RWPE2 (cell line): Measurements from ENCODE around the gene HEXD.
A peak's percentile ranks its signal among the peaks of the same experiment; 100 is the strongest.

Experiments used
- ATAC-seq: fragments of 200-7000 bp; cut with Tn5 transposase; 3 replicates; pipeline ENCODE4 v1.9.1; 2021; ENCODE audit warnings: low read depth
- DNase-seq: peaks from one replicate; pipeline ENCODE4 v3.0.0-alpha.2; 2020; ENCODE audit warnings: low spot score
- H3K27ac ChIP-seq: fragments of 450-650 bp; 2 replicates; pipeline ENCODE4 v1.5.1; 2017; ENCODE audit warnings: mild to moderate bottlenecking; ENCODE audit not compliant: poor library complexity, severe bottlenecking
- H3K27me3 ChIP-seq: fragments of 250-450 bp; sonication (Bioruptor Pico); 2 replicates; pipeline ENCODE4 v1.5.1; 2021; ENCODE audit warnings: mild to moderate bottlenecking, moderate library complexity; ENCODE audit not compliant: insufficient read depth, poor library complexity, severe bottlenecking
- H3K36me3 ChIP-seq: fragments of 250-450 bp; sonication (Bioruptor Pico); 2 replicates; pipeline ENCODE4 v1.5.1; 2020; ENCODE audit warnings: low read depth, mild to moderate bottlenecking, moderate library complexity
- H3K4me1 ChIP-seq: fragments of 250-450 bp; sonication (Bioruptor Pico); 2 replicates; pipeline ENCODE4 v1.5.1; 2021; ENCODE audit warnings: mild to moderate bottlenecking, moderate library complexity; ENCODE audit not compliant: insufficient read depth, poor library complexity, severe bottlenecking
- H3K4me3 ChIP-seq: fragments of 250-450 bp; sonication (Bioruptor Pico); 2 replicates; pipeline ENCODE4 v1.5.1; 2021; ENCODE audit warnings: mild to moderate bottlenecking, moderate library complexity; ENCODE audit not compliant: severe bottlenecking
- H3K9me3 ChIP-seq: fragments of 250-450 bp; sonication (Bioruptor Pico); 2 replicates; pipeline ENCODE4 v1.5.1; 2021; ENCODE audit warnings: mild to moderate bottlenecking, moderate library complexity; ENCODE audit not compliant: severe bottlenecking
- TF ChIP-seq, protein P1 (sequence below): fragments of 450-650 bp; IDR thresholded peaks from one replicate; pipeline ENCODE4 v1.5.1; 2017; ENCODE audit warnings: mild to moderate bottlenecking, moderate library complexity; ENCODE audit not compliant: poor library complexity, severe bottlenecking

The HEXD gene

DNA sequence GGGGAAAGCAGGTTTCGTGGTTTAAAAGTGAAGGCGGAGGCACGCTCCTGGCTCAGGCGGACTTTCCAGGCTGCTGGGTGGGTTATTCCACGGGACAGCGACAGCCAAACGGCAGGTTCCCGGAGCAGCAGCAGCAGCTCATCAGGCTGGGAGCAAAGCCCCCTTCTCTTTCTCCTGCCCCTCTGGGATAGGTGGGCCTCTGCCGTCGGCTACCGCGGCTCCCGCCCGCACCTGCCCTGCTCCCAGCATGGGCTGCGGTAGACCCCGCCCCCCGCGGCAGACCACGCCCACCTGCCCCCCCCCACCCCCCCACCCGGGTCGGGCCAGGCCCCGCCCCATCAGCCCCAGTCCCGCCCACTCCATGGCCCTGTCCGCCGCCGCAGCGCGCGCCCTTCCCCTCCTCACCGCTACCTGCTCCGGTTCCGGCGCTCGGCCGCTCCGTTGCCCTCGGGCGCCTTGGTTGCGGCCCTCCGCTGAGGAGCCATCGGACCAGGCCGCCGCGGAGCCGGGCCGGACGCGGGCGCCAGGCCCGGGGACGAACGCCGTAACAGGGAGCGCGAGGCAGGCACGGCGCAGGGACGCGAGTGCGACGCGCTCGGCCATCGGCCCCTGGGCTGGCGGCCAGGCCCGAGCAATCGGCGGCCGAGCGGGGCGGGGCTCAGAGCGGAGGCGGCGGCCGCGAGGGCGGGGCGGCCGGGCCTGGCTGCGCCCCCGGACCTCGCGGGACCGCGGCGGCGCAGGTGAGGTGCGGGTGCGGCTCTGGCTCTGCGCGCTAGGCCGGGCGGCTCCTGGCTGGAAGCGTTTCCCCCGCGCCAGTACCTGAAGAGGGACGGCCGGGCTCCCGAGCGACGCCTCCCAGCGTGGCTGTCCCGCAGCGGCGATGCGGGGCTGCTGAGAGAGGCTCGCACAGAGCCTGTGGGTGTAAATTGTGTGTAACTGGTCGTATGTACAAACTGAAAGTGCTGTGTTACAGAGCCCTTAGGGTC lies at the start of gene HEXD, which contains the start of gene OGFOD3:
TSS of gene HEXD (plus strand) at position 347 of the 986 bp plus-strand sequence. CDS start 1,453 bp downstream, outside the sequence.
TSS of gene OGFOD3 (minus strand) at position 586 of the 986 bp plus-strand sequence. CDS start at position 485, 101 bp downstream.
- peak; percentile 86 for ATAC-seq
- H3K36me3 ChIP-seq = peaks cover 11% of the 10 kb centered on the region
- H3K9me3 ChIP-seq = peaks cover 4% of the 10 kb centered on the region
- TF ChIP-seq, protein P1, sequence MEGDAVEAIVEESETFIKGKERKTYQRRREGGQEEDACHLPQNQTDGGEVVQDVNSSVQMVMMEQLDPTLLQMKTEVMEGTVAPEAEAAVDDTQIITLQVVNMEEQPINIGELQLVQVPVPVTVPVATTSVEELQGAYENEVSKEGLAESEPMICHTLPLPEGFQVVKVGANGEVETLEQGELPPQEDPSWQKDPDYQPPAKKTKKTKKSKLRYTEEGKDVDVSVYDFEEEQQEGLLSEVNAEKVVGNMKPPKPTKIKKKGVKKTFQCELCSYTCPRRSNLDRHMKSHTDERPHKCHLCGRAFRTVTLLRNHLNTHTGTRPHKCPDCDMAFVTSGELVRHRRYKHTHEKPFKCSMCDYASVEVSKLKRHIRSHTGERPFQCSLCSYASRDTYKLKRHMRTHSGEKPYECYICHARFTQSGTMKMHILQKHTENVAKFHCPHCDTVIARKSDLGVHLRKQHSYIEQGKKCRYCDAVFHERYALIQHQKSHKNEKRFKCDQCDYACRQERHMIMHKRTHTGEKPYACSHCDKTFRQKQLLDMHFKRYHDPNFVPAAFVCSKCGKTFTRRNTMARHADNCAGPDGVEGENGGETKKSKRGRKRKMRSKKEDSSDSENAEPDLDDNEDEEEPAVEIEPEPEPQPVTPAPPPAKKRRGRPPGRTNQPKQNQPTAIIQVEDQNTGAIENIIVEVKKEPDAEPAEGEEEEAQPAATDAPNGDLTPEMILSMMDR = no peak
- H3K4me3 ChIP-seq = peak within 1 kb of the TSS; percentile 91
- peaks cover 7% of the 10 kb centered on the region for H3K4me1 ChIP-seq
- no peaks in the 10 kb centered on the region for H3K27me3 ChIP-seq
- DNase-seq = peak; percentile 84
- peak within 1 kb of the TSS; percentile 42 for H3K27ac ChIP-seq

DNA sequence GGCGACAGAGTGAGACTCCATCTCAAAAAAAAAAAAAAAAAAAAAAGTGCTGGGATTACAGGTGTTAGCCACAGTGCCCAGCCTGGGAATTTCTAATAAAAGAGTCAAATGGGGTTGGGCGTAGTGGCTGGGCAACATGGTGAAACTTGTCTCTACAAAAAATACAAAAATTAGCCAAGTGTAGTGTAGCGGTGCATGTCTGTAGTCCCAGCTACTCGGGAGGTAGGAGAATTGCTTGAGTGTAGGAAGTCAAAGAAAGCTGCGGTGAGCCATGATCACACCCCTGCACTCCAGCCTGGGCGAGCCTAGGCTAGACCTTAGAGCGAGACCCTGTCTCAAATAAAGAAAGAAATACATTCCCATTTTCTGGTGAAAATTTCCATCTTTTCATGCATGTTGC lies 48.9 kb upstream of the HEXD start:
- no peak overlapping the region for H3K27ac ChIP-seq
- no peaks in the 10 kb centered on the region for H3K4me1 ChIP-seq
- ATAC-seq (no peak), DNase-seq (no peak)
- H3K4me3 ChIP-seq = no peak overlapping the region
- no peaks in the 10 kb centered on the region for H3K36me3 ChIP-seq
- TF ChIP-seq, protein P1 = no peak
- peaks cover 40% of the 10 kb centered on the region for H3K27me3 ChIP-seq
- no peaks in the 10 kb centered on the region for H3K9me3 ChIP-seq

GRCh38 chr17:82370471-82371332 lies 47.4 kb upstream of the HEXD start:
- no peaks in the 10 kb centered on the region for H3K4me1 ChIP-seq
- no peaks in the 10 kb centered on the region for H3K9me3 ChIP-seq
- peaks cover 55% of the 10 kb centered on the region for H3K27me3 ChIP-seq
- TF ChIP-seq, protein P1 = no peak
- no peaks in the 10 kb centered on the region for H3K36me3 ChIP-seq
- no peak for DNase-seq
- ATAC-seq = no peak
- no peak overlapping the region for H3K4me3 ChIP-seq
- no peak overlapping the region for H3K27ac ChIP-seq

DNA sequence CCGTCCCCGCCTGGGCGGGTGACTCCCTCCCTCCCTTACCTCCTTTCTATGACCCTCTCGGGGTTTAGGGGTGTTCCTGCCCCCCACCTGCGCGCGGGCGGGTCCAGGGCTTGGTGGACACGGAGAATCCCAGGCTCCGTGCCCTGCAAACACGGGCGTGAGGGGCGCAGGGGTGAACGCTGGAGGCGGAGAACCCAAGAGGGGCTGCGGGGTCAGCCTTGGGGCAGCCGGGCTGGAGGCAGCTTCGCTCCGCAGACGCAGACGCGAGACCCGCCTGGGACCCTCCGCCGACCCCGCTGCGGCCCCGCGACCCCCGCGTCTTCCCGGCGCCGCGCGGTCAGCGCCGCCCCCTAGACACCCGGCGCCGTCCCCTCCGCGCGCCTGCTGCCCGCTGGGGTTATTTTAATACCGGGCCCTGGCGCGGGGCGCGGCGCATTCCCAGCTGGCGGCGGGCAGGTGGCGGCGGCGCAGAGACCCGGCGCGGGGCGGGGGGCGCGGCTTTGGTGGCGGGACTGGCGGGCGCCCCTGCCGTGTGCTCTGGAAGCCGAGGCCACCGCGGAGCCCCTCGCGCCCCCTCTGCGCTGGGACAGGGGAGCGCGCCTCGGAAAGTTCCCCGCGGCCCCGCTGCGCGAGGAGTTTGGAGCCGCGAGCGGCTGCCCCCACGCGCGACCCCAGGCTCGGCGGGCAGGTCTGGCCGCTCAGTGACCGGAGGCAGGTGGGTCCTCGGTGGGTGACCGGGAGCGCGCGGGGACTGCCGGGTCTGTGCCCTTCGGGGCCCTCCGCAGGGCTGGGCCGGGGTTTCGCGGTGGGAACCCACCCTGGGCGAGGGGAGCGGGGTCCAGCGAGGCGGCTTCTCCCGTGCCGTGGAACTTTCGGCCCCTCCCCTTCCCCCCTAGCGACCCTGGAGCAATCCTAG lies 46.6 kb upstream of the HEXD start, which contains the start of gene UTS2R:
TSS of gene UTS2R (plus strand) at position 433 of the 916 bp plus-strand sequence. CDS start 2,560 bp downstream, outside the sequence.
- no peak for ATAC-seq
- Histone ChIP-seq H3K36me3 (no peaks in the 10 kb centered on the region), H3K27ac (no peak within 1 kb of the TSS), H3K4me1 (no peaks in the 10 kb centered on the region), H3K9me3 (no peaks in the 10 kb centered on the region), H3K27me3 (peaks cover 62% of the 10 kb centered on the region), H3K4me3 (no peak within 1 kb of the TSS)
- TF ChIP-seq, protein P1 = no peak
- DNase-seq = peak; percentile 62
